Liver (tissue), 9 donors: ENCODE results near the gene TSPEAR. TPM values are rescaled to one million over a fixed set of nuclear protein-coding genes. Genes with fewer than 3 reads are reported as not detected.

Experiments
- DNase-seq: peaks from one replicate; pipeline ENCODE4 v3.0.0-alpha.2; 2017; ENCODE audit warnings: low spot score
- H3K27ac ChIP-seq, 2 donors: one replicate each; pipeline ENCODE4 v1.7.0; 2013; ENCODE audit warnings: inconsistent platforms in 2 of 2, low read length in 2 of 2, control low read depth in 1 of 2, low read depth in 1 of 2, mild to moderate bottlenecking in 1 of 2
- H3K27me3 ChIP-seq, 4 donors: one replicate each; pipeline versions ENCODE4 v1.6.1 to v1.7.0; 2013; ENCODE audit warnings: low read length in 3 of 4, inconsistent platforms in 1 of 4, mild to moderate bottlenecking in 1 of 4, moderate library complexity in 1 of 4; ENCODE audit not compliant: control insufficient read depth in 4 of 4, insufficient read depth in 4 of 4
- H3K36me3 ChIP-seq, 4 donors: one replicate each; pipeline versions ENCODE4 v1.6.1 to v1.7.0; 2013; ENCODE audit warnings: low read length in 3 of 4, mild to moderate bottlenecking in 3 of 4, low read depth in 1 of 4, moderate library complexity in 1 of 4; ENCODE audit not compliant: control insufficient read depth in 4 of 4, insufficient read depth in 3 of 4
- H3K4me1 ChIP-seq, 4 donors: one replicate each; pipeline versions ENCODE4 v1.6.1 to v1.7.0; 2013; ENCODE audit warnings: low read length in 3 of 4, mild to moderate bottlenecking in 3 of 4, moderate library complexity in 1 of 4; ENCODE audit not compliant: control insufficient read depth in 4 of 4, insufficient read depth in 4 of 4
- H3K4me3 ChIP-seq, 3 donors: one replicate each; pipeline versions ENCODE4 v1.6.1 to v1.7.0; 2013; ENCODE audit warnings: low read length in 3 of 3, control low read depth in 1 of 3, low read depth in 1 of 3, mild to moderate bottlenecking in 1 of 3
- H3K9ac ChIP-seq, 2 donors: one replicate each; pipeline ENCODE4 v1.7.0; 2013; ENCODE audit warnings: low read length in 2 of 2, mild to moderate bottlenecking in 2 of 2, moderate library complexity in 2 of 2, control low read depth in 1 of 2, low read depth in 1 of 2
- H3K9me3 ChIP-seq, 4 donors: one replicate each; pipeline versions ENCODE4 v1.6.1 to v1.7.0; 2013; ENCODE audit warnings: low read length in 3 of 4; ENCODE audit not compliant: control insufficient read depth in 4 of 4
- EGR1 ChIP-seq, 2 donors: IDR thresholded peaks; 2 replicates each; pipeline ENCODE4 v1.6.1; 2016 to 2018; ENCODE audit warnings: antibody characterized with exemption in 2 of 2, low read depth in 2 of 2
- FOXA1 ChIP-seq: IDR thresholded peaks from 2 replicates; pipeline ENCODE4 v1.6.1; 2016; ENCODE audit warnings: antibody characterized with exemption
- FOXA2 ChIP-seq: IDR thresholded peaks from 2 replicates; pipeline ENCODE4 v1.6.1; 2016; ENCODE audit warnings: antibody characterized with exemption
- GABPA ChIP-seq, 2 donors: IDR thresholded peaks in 1 of 2; conservative IDR thresholded peaks in 1 of 2; 2 replicates each; pipeline ENCODE4 v1.6.1; 2016; ENCODE audit warnings: antibody characterized with exemption in 2 of 2, mild to moderate bottlenecking in 1 of 2, moderate library complexity in 1 of 2
- HNF4A ChIP-seq, 2 donors: conservative IDR thresholded peaks; 2 replicates each; pipeline ENCODE4 v1.6.1; 2016; ENCODE audit warnings: antibody characterized with exemption in 2 of 2, mild to moderate bottlenecking in 2 of 2
- HNF4G ChIP-seq: IDR thresholded peaks from 2 replicates; pipeline ENCODE4 v1.6.1; 2016; ENCODE audit warnings: antibody characterized with exemption
- JUND ChIP-seq, 2 donors: IDR thresholded peaks; 2 replicates each; pipeline ENCODE4 v1.6.1; 2016; ENCODE audit warnings: antibody characterized with exemption in 2 of 2
- NR2F2 ChIP-seq: IDR thresholded peaks from 2 replicates; pipeline ENCODE4 v1.6.1; 2016; ENCODE audit warnings: antibody characterized with exemption
- RAD21 ChIP-seq, 2 donors: IDR thresholded peaks; 2 replicates each; pipeline ENCODE4 v1.6.1; 2016; ENCODE audit warnings: antibody characterized with exemption in 2 of 2, mild to moderate bottlenecking in 2 of 2
- RXRA ChIP-seq, 2 donors: IDR thresholded peaks; 2 replicates each; pipeline ENCODE4 v1.6.1; 2017 to 2018; ENCODE audit warnings: antibody characterized with exemption in 2 of 2, mild to moderate bottlenecking in 1 of 2
- SP1 ChIP-seq: IDR thresholded peaks from 2 replicates; pipeline ENCODE4 v1.6.1; 2018; ENCODE audit warnings: antibody characterized with exemption, mild to moderate bottlenecking
- YY1 ChIP-seq: IDR thresholded peaks from 2 replicates; pipeline ENCODE4 v1.6.1; 2016; ENCODE audit warnings: antibody characterized with exemption, mild to moderate bottlenecking
- WGBS: extraction: QIAGEN DNeasy Blood & Tissue Kit; methylation state at CpG from one replicate; pipeline ENCODE4 v1.1.7; 2013; 5-methylcytosine and 5-hydroxymethylcytosine counted together
- polyA plus RNA-seq, 2 donors: library from polyadenylated mRNA; stranded (reverse) in 1 of 2; unstranded in 1 of 2; fragments of 200-250 nt in 1 of 2; fragments of >200 nt in 1 of 2; fragmentation: Nextera tagmentation in 1 of 2; extraction: Ambion mirVana in 1 of 2; gene quantifications; one replicate each; pipeline versions ENCODE4 v1.2.1 to v1.2.3, GENCODE V29; 2013 to 2015
- total RNA-seq, 2 donors: library from RNA; depleted of rRNA; stranded (reverse); fragments of >200 nt; gene quantifications; one replicate each; pipeline ENCODE4 v1.2.3, GENCODE V29; 2014
- TF ChIP-seq, protein P1 (sequence below): IDR thresholded peaks from 2 replicates; pipeline ENCODE4 v1.6.1; 2016; ENCODE audit warnings: antibody characterized with exemption
- TF ChIP-seq, protein P2 (sequence below): IDR thresholded peaks from 2 replicates; pipeline ENCODE4 v1.6.1; 2016; ENCODE audit warnings: antibody characterized with exemption
- TF ChIP-seq, protein P3 (sequence below): IDR thresholded peaks from 2 replicates; pipeline ENCODE4 v1.6.1; 2016; ENCODE audit warnings: antibody characterized with exemption
- TF ChIP-seq, protein P4 (sequence below): fragments of 150-350 bp; IDR thresholded peaks from 2 replicates; pipeline ENCODE4 v1.5.1; 2017; ENCODE audit warnings: improper control_type of control experiment, low read depth, low read length; ENCODE audit not compliant: missing input control
- TF ChIP-seq, protein P5 (sequence below): IDR thresholded peaks from 2 replicates; pipeline ENCODE4 v1.6.1; 2016; ENCODE audit warnings: antibody characterized with exemption, mild to moderate bottlenecking
- donor health status: healthy.
- donor health status: healthy.
- donor health status: healthy.
- donor health status: healthy.
- donor health status: healthy.

TSPEAR gene
- total and polyA plus RNA-seq, 4 donors, result under 0.01 to 0.14 (median 0.01) TPM; not detected in 1

DNA sequence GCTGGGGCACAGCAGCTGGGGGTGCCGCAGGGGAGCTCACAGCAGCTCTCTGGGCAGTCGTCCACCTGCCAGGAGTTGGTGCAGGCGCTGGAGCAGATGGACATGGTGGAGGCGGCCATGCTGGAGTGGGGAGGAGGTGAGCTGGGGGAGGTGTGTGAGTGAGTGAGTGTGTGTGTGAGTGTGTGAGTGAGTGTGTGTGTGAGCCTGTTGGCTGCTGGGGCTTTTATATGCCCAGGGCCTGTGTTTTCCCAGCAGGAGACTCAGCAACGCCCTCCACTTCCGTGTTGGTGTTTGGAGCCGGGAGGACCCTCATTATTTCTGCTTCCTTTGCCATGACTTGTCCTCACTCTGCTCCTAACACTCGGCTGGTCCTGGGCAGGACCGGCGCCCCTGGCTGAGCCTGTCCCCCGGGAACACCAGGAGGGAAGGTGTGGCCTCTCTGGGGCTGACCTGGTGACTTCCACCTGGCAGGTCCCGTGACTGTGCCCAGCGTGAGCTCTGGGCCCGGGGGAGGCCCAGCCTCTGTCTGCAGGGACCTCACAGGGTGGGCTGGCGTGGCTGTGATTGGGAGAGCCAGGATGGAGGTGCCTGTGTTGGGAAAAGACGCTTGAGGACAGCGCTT is 159.9 kb downstream of the TSPEAR start, which contains the start of gene KRTAP10-2:
Gene KRTAP10-2, minus strand, starts transcription at position 166 of the 622 bp plus-strand sequence. Its CDS starts 47 bp downstream, at position 119.
- TF ChIP-seq SP1, result no peak
- no peak for TF ChIP-seq RAD21 (IDR thresholded peaks at IDR 0.05)
- no peak for TF ChIP-seq RXRA (IDR thresholded peaks at IDR 0.05)
- no peak for TF ChIP-seq EGR1 (IDR thresholded peaks at IDR 0.05; ENCODE audit: low read depth in 2 of 2)
- TF ChIP-seq FOXA1, result no peak
- no peak for TF ChIP-seq JUND (IDR thresholded peaks at IDR 0.05)
- TF ChIP-seq, protein P1, sequence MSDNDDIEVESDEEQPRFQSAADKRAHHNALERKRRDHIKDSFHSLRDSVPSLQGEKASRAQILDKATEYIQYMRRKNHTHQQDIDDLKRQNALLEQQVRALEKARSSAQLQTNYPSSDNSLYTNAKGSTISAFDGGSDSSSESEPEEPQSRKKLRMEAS, result no peak
- TF ChIP-seq, protein P2, sequence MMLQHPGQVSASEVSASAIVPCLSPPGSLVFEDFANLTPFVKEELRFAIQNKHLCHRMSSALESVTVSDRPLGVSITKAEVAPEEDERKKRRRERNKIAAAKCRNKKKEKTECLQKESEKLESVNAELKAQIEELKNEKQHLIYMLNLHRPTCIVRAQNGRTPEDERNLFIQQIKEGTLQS, result no peak
- TF ChIP-seq NR2F2, result no peak
- TF ChIP-seq HNF4G, result no peak
- TF ChIP-seq, protein P3, sequence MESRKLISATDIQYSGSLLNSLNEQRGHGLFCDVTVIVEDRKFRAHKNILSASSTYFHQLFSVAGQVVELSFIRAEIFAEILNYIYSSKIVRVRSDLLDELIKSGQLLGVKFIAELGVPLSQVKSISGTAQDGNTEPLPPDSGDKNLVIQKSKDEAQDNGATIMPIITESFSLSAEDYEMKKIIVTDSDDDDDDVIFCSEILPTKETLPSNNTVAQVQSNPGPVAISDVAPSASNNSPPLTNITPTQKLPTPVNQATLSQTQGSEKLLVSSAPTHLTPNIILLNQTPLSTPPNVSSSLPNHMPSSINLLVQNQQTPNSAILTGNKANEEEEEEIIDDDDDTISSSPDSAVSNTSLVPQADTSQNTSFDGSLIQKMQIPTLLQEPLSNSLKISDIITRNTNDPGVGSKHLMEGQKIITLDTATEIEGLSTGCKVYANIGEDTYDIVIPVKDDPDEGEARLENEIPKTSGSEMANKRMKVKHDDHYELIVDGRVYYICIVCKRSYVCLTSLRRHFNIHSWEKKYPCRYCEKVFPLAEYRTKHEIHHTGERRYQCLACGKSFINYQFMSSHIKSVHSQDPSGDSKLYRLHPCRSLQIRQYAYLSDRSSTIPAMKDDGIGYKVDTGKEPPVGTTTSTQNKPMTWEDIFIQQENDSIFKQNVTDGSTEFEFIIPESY, result no peak
- no peak for TF ChIP-seq FOXA2
- TF ChIP-seq, protein P4, sequence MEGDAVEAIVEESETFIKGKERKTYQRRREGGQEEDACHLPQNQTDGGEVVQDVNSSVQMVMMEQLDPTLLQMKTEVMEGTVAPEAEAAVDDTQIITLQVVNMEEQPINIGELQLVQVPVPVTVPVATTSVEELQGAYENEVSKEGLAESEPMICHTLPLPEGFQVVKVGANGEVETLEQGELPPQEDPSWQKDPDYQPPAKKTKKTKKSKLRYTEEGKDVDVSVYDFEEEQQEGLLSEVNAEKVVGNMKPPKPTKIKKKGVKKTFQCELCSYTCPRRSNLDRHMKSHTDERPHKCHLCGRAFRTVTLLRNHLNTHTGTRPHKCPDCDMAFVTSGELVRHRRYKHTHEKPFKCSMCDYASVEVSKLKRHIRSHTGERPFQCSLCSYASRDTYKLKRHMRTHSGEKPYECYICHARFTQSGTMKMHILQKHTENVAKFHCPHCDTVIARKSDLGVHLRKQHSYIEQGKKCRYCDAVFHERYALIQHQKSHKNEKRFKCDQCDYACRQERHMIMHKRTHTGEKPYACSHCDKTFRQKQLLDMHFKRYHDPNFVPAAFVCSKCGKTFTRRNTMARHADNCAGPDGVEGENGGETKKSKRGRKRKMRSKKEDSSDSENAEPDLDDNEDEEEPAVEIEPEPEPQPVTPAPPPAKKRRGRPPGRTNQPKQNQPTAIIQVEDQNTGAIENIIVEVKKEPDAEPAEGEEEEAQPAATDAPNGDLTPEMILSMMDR, result no peak
- TF ChIP-seq, protein P5, sequence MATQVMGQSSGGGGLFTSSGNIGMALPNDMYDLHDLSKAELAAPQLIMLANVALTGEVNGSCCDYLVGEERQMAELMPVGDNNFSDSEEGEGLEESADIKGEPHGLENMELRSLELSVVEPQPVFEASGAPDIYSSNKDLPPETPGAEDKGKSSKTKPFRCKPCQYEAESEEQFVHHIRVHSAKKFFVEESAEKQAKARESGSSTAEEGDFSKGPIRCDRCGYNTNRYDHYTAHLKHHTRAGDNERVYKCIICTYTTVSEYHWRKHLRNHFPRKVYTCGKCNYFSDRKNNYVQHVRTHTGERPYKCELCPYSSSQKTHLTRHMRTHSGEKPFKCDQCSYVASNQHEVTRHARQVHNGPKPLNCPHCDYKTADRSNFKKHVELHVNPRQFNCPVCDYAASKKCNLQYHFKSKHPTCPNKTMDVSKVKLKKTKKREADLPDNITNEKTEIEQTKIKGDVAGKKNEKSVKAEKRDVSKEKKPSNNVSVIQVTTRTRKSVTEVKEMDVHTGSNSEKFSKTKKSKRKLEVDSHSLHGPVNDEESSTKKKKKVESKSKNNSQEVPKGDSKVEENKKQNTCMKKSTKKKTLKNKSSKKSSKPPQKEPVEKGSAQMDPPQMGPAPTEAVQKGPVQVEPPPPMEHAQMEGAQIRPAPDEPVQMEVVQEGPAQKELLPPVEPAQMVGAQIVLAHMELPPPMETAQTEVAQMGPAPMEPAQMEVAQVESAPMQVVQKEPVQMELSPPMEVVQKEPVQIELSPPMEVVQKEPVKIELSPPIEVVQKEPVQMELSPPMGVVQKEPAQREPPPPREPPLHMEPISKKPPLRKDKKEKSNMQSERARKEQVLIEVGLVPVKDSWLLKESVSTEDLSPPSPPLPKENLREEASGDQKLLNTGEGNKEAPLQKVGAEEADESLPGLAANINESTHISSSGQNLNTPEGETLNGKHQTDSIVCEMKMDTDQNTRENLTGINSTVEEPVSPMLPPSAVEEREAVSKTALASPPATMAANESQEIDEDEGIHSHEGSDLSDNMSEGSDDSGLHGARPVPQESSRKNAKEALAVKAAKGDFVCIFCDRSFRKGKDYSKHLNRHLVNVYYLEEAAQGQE, result no peak
- TF ChIP-seq YY1, result no peak
- no peak for TF ChIP-seq HNF4A (conservative IDR thresholded peaks at IDR 0.05)
- no peak for TF ChIP-seq GABPA (IDR thresholded peaks at IDR 0.05 in 1 of 2, conservative IDR thresholded peaks at IDR 0.05 in 1 of 2)
- 70% methylated on average over 17 of the region's 17 CpGs for WGBS
- DNase-seq, result peak; percentile 14

More for the DNA sequence above, 159.9 kb downstream of the TSPEAR start, which contains the start of gene KRTAP10-2:
- no peaks in the 10 kb centered on the region for H3K4me1 ChIP-seq
- no peaks in the 10 kb centered on the region for H3K36me3 ChIP-seq
- H3K27ac ChIP-seq, result no peak within 1 kb of the TSS
- no peak within 1 kb of the TSS for H3K4me3 ChIP-seq
- H3K9me3 ChIP-seq, result no peaks in the 10 kb centered on the region
- peaks cover 0 to 2% (median 0%) of the 10 kb centered on the region in 4 donors for H3K27me3 ChIP-seq
- H3K9ac ChIP-seq, result no peak within 1 kb of the TSS
